Hematopoietic multipotent progenitor cell treated with erythropoietin and hydrocortisone succinate and interleukin-3 and kit ligand, for 17 days (in vitro differentiated cells): ENCODE data around the gene C15orf40.
A peak's percentile ranks its signal among the peaks of the same experiment; 100 is the strongest.
"Not testable (repeated sequence)": the region's sequence is repeated elsewhere in the genome, so short reads cannot be mapped to it uniquely, and the experiment has no call there.

Source experiments
- DNase-seq: peaks from one replicate; pipeline ENCODE4 v3.0.0-alpha.2; 2015; ENCODE audit warnings: low spot score

Gene C15orf40

DNA sequence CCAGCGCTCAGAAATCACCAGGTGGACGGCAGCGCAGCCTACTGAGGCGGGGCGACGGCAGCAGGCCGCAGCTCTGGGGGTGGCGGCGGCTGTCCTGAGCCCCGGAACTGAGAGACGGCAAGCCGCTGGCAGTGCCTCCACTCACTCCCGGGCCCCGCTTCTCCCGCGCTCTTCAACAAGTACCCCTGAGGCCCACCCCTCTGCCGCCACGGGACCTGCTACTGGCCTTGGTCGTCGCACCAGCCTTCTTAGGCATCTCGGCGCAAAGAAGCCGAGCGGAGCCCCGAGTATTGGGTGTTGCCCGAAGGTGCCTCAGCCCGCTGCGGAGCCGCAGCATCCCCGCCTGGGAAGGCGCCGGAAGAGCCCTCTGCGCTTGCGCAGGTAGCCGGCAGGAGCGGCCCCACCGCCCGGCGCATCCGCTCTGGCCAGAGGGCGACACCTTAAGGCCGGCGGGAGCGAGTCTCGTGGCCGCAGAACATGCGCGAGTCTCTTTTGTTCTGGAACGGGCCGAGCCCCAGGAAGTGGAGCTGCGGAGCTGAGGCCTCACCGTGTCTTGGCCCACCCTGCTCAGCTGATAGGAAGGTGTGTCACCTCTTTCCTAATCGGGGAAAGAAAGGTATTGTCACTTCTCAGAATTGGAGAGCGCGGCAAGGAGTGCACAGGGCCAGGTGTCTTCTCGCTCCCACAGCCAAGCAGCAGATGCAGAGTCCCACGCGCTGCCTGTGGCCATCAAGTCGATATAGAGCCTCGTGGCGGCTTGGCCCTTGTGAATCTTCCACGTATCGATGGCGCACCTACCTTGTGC lies at the start of gene C15orf40:
C15orf40 (minus strand) TSS at position 369 of the 805 bp plus-strand sequence; CDS start at position 337, 32 bp downstream.
- peak; percentile 94 for DNase-seq

DNA sequence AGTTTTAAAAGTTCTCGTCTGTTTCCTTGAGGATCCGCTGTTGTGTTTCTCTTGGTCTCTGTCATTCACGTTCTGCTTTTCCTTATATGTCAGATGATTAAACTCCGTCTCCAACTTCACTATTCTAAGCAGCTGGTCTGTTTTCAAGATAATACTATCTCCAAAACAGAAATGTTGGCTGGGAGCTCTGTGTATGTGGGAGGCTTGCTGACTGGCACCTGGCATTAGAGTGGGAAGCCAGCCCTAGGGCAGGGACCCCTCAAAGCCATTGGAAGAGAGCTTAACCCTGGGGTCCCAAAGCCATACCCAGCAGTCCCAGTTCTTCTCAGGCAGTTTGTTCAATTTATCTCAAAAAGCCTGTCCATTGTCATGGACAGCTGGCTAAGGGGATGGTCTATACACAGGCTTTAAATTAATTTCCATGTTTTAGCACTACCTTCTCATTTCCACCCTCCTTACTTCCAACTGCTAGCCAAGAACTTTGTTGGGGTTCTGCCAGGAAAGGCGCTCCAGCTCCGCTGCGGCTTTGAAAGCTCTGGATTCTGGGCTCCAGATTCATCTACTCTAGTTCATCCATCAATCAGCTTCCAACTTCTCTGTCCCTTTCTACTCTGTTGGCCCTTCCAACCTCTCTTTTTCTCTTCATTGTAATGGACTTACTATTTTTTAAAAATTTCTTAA lies 46.4 kb upstream of the C15orf40 start:
- DNase-seq: no peak

DNA sequence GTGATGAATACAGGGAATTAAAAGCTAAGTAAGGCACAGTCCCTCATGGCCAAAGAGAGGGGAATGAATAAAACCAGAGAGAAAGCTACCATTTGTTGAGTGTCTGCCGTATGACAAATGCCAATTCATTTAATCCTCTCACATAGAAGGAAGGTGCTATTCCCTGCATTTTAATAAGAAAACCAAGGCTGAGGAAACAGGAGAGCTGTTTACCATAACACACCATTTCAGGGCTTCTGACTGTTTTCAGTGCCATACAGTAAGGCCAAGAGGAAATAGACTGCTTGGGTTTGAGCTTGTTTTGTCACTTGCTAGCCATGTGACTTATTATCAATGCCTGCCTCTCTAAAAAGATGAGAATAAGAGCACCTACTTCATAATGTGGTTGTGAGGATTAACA lies 45.6 kb upstream of the C15orf40 start:
- no peak for DNase-seq

DNA sequence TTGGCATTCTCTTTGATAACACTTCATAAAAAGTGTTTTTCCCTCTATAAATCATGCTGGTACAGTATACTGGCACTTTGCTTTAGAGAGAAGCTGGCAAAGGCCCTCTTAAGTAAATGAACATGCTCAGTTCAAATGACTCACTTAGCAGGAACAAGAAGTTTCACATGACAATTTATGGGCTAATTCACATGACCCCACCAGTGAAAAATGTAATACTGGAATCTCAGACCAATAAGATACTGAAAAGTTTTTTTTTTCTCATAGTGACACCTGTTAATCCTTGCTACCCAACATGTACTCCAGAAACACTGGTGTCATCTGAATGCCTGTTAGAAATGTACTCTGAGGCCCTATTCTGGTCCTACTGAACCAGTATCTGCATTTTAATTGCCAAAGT lies 41.7 kb upstream of the C15orf40 start:
- no peak for DNase-seq

DNA sequence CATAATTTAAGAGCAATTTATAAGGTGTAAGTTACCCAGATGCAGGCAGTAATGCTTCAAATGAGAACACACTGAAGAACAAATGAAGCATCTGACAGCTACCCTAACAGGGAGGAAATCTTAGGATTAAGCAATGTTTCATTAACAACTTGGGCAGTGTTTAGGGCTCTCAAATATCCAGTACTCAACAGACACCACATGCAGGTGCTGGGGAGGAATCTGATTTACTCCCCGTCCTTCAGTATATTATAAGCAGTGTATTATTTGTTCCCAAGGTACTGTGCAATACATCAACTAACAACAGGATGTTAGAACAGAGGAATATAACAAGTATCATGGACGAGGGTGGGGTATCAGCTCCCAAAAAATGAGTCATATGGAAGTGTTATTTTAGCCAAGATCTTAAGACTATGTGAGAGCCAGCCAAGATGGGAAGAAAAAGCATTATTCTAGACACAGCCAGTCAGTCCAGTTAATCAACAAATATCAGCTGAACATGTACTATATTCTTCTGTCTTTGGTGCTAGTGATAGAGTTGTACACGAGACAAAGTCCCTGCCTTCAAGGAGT lies 35.2 kb upstream of the C15orf40 start:
- DNase-seq: no peak

DNA sequence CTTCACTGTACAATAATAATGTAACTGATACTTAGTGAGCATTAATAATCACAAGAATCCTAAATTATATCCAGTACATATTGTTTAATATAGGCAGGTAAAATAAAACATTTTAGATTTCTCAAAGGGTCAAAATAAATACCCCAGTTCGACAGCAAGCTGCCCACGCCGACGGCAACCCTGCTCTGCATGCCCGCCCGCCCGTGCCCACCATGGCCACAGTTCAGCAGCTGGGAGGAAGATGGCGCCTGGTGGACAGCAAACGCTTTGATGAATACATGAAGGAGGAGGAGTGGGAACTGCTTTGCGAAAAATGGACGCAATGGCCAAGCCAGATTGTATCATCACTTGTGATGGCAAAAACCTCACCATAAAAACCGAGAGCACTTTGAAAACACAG lies 32.7 kb upstream of the C15orf40 start:
- DNase-seq: no peak

DNA sequence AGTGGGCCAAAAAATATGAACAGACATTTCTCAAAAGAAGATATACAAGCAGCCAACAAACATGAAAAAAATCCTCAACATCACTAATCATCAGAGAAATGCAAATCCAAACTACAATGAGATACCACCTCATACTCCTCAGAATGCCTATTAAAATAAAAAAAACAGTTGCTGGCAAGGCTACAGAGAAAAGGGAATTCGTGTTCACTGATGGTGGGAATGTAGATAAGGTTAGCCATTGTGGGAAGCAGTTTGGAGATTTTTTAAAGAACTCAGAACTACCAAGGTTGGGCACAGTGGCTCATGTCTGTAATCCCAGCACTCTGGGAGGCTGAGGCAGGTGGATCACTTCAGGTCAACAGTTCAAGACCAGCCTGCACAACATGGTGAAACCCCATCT lies 27.8 kb upstream of the C15orf40 start:
- DNase-seq: no peak

DNA sequence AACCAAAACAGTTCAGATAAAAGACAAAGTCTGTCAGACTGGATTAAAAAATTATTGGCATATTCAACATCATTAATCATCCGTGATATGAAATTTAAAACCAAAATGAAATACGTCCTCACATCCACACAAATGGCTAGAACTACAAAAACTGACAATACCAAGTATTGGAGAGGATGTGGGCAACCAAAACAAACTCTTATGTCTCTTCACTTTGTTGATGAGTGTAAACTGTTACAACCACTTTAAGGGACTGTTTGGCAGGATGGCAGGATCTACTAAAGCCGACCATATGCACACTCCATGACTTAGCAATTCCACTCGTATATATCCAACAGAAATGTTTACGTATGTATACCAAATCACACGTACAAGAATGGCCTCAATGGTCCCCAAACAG lies 24.8 kb upstream of the C15orf40 start:
- DNase-seq: no peak

DNA sequence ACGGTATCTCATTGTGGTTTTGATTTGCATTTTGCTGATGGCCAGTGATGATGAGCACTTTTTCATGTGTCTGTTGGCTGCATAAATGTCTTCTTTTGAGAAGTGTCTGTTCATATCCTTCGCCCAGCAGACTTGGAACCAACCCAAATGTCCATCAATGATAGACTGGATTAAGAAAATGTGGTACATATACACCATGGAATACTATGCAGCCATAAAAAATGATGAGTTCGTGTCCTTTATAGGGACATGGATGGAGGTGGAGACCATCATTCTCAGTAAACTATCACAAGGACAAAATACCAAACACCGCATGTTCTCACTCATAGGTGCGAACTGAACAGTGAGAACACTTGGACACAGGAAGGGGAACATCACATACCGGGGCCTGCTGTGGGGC lies 19.8 kb upstream of the C15orf40 start:
- not testable (repeated sequence) for DNase-seq

DNA sequence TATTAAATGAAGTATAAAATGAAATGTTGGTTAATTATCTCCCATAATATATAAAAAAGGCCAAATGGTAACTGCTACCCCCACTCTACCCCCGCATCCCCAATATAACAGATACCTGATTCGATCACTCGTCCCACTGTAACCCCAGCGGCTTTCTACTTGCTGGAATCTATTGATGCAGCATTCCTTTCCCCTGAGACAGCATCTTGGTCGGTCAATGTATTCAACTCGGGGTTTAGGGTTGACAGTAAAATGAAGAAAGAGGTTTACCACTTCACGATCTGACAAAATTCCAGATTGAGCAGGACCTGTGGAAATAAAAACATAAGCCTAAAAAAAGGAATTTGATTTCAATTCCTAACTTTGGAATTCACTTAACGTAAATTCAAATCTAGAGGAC lies 18.6 kb upstream of the C15orf40 start:
- no peak for DNase-seq

DNA sequence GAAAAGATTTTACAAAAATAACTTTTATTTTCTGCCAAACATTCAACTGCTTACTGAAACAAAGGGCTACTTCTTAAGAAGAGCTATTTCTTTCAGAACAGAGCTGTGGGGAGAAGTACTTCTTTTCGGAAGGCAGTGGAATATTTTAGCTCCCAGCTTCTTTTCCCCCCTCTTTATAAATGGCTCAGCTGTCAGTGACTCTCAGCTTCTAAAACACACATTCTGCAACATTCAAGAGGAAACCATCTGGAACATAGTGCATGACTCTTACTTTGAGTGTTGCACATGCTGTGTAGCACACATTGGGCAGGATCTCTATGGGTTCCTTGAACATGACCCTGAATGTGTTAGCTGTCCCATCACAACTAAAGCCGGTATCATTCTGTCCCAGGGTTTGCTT lies 7.0 kb upstream of the C15orf40 start:
- no peak for DNase-seq

DNA sequence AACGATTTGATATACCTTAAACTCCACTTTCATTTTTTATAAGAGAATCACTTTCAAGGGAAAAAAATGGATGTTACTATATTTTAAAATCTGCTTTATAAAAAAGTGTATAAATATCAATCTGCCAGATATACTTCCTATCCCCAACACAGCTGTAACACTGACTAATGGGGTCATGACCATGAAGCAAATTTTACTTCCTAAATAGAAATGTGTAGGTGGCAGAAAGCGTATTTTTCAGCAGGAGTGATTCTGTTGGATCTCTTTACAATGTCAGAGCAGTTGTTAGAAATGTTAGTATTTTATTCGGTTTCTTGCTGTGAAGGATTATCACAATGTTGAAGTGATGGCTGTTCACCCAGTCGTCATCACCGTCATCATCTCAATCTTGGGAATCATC lies 5.5 kb upstream of the C15orf40 start:
- no peak for DNase-seq

DNA sequence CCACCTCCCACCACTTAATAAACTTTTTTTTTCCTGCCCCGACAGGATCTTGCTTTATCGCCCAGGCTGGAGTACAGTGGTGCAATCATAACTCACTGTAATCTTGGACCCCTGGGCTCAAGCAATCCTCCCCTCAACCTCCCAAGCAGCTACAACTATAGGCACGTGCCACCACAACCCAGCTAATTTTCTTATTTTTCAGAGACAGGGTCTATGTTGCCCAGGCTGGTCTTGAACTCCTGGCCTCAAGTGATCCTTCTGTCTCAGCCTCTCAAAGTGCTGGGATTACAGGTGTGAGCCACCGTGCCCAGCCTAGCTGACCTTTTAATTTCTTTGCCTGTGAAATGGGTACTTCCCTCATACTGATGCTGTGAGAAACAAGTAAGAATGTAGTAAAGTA lies 3.9 kb upstream of the C15orf40 start:
- no peak for DNase-seq

DNA sequence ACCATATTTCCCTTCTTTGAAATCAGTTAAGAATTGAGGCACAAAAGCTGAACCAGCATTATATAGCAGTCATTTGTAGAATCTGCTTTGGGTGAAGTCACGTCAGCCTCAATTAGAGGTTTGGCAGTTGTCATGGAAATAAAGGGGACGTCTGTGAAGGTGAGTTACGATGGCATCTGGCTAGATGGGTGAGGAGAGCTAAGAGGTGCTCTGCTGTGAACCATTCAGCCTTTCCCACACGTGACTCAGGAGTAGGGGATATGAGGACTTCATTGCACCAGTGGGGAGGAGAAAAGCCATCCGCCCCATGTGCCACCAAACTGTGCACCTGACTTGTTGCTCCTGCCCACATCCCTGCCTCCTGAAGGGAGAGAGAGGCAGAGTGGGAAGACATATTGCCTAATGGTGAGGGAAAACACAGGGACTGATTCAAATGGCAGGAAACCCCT lies 2.8 kb upstream of the C15orf40 start:
- DNase-seq: no peak

DNA sequence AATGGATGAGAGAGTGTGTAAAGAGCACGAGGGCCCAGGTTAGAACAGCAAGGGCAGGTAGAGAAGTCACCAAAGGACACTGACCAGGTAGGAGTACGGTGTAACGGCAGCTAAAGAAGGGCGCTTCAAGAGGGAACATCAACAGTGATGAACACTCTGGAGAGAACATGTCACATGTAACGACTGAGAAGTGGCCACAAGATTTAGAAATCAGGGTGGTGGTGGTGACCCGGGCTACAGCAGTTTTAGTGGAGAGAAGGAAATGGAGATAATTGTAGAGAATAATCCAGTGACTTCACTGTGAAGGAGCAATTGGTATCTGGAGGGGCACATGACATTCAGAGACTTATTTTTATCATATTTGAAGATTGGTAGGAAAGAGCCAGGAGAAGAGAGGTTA lies 1.2 kb upstream of the C15orf40 start:
- no peak for DNase-seq

DNA sequence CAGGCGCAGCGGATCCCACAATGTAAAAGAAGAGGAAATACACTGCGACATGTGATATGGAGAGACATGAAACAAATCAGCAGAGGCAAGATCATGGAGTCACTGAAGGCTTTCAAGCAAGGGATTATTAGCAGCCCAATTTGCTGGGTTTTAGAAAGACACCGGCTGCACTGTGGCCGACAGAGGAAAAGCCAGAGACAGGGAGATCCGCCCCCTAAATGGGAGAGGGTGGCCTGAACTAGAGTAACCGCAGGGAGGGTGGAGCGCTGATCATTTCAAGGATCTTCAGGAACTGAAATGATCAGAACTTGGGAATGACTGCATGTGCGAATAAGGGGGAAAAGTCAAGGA lies 612 bp upstream of the C15orf40 start:
- DNase-seq: no peak

DNA sequence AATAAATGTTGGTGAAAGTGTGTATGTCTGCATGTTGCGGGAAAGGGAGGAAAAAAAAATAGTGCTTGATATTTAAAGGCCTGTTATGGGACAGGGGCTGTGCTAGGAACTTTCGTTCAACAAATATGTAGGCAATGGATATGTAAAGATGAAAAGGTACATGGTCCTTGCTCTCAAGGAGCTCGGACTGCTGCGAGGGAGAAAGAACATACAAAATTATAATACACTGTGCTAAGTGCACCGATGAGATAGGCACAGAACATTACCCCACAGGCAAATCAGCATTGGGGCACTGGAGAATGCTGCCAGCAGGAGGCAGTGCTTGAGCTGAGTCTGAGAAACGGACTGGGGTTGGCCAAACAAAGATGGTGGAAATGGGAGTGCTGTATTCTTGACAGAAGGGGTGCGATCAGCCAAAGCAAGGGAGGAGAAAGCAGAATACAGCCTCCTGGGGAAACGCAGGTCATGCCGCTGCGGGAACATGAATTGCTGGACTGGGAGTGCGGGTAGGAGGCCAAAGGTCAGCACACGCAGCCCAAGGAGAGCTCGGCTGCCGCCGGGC lies 649 bp downstream of the C15orf40 start:
- peak; percentile 87 for DNase-seq

DNA sequence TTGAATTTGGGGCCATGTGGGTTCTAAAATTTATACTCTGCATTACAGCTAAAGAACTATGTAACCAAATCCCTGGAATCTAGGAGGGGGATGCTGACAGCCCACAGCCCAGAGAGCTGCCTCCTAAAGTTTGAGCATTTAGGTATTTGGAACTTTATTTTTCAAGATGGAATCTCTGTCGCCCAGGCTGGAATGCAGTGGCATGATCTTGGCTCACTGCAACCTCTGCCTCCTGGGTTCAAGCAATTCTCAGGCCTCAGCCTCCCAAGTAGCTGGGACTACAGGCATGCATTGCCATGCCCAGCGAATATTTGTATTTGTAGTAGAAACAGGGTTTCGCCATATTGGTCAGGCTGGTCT lies 10.8 kb downstream of the C15orf40 start:
- not testable (repeated sequence) for DNase-seq

DNA sequence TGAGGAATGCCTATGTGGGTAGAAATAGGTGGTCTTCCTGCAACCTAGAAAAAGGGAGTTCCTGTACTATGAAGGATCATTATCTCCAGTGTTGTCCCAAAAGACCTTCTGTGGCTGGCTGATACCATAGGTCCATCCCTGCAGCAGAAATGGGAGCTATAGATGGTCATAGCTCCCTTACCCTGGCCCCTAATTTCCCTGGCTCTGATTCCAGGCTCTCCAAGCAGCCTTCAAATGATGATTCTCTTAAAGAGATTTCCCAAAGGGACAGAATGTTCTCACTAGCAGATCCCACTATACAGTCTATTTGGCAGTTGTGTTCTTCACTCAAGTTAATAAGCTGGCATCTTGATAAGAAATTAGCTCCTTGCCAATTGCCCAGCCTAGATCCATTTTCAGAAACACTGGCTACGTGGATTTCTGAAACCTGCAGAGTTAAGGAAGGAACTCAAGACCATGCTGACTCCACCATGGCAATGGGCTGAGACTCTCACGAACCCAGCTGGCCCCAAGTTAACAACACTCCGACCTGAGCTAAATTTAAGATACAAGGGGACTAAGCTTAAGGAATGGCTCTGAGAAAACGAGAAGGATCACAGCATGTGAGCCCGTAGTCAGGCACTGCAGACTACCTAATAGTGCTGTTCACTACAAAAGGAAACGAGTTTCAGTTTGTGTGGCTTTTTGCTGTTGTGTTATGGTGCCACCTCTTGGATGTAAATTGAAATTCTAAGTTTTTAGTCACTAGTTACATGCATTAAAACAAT lies 11.4 kb downstream of the C15orf40 start:
- DNase-seq: peak; percentile 84

DNA sequence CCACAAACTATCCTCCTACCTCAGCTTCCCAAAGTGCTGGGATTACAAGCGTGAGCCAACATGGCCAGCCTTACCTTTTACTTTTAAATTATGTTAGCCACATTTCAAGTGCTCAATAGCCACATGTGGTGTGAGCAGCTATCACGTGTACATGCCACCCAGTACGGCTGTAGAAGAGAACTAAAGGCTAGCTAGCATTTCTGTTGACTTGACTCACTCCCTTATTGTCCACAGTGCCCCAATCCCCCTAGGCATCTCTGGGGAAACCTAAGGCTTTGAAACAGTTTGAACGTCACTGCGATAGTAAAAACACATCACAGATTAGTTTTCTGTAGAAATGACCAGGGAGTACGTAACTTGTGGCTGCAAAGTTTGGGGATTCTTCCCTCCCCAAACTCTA lies 12.0 kb downstream of the C15orf40 start:
- no peak for DNase-seq

DNA sequence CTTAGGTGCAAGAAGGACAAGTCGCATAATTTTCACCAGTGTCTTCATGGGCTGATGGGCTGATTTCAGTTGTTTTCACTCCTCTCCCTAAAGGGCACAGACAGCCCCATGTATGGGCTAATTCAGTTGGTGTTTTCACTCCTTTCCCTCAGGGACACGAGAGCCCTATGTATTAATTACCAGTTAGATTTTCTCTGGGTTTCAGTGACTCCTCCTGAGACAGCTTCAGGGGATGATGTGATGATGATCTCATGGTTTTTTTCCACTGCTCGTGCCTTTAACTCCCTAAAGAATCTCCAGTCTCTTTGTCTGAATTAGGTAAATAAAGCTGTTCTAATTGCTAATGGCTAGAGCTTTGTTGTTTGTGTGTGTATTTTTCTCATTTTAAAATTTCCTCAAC lies 15.5 kb downstream of the C15orf40 start:
- DNase-seq: no peak

DNA sequence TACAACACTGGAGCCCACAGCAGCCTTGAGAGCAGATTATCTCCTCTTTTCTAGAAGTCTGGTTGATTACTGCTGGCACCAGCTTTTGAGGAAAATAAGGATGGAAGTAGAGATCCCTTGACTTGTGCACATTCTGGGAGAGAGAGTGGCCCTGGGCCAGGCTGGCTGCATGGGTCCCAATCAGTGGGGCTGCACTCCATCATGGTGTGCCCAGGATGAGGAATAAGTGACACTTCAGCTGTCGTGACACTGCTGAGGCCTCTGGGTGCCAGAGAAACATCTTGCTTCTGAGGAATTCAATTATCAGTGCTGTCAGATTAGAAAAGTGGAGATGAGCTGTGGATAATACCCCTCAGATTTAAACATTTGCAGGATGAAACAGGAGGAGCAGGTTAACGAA lies 16.4 kb downstream of the C15orf40 start:
- DNase-seq: no peak
